ENCODE measurements around the gene DCLK3. TPM values are rescaled to one million over a fixed set of nuclear protein-coding genes. Genes with fewer than 3 reads are reported as not detected.
A peak's percentile ranks its signal among the peaks of the same experiment; 100 is the strongest.

The DCLK3 gene
- total RNA-seq, 4 donors from 2014 or later: 15.0 to 37.3 (median 32.0) TPM

DNA sequence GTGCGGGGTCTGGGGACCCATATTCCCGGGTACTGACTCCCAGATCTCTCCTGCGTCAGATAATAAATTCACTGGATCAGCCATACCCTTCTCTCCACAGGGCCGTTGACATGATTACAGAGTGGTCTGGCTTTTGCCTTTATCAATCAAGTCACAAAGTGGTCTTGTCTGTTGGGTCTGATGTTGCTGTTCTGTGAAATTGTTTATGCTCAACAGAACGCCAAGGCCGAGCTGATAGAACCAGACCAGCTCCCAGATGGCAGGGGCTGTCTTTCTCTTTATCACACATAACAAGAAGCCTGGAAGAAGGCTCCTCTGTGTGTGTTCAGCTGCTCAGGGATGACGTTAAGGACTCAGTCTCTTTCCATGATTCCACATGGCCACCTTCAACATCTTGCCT, 751 bp upstream of the DCLK3 start:
- H3K9me3 ChIP-seq: no peaks in the 10 kb centered on the region
- H3K36me3 ChIP-seq: no peaks in the 10 kb centered on the region
- peaks cover 0 to 44% of the 10 kb centered on the region in 2 donors for H3K27me3 ChIP-seq
- peak overlapping the region in 2 of 4 donors; percentile 66 to 75 for H3K27ac ChIP-seq
- DNase-seq (ENCODE audit: low spot score in 2 of 2): no peak
- peaks cover 0 to 8% (median 0%) of the 10 kb centered on the region in 4 donors for H3K4me1 ChIP-seq
- 82 to 83% methylated on average over 7 of the region's 7 CpGs for WGBS, 2 donors
- no peak for TF ChIP-seq POLR2A (IDR thresholded peaks at IDR 0.05)
- TF ChIP-seq CTCF (IDR thresholded peaks at IDR 0.05): no peak
- no peak for TF ChIP-seq EP300 (IDR thresholded peaks at IDR 0.05)
- H3K4me3 ChIP-seq: peak overlapping the region in 1 of 4 donors; percentile 53

- H3K36me3 ChIP-seq: no peaks in the 10 kb centered on the region
- peak overlapping the region in 3 of 4 donors; percentile 38 to 75 (median 66) for H3K27ac ChIP-seq
- WGBS, 2 donors: 34 to 38% methylated on average over 10 of the region's 10 CpGs
- peaks cover 0 to 44% of the 10 kb centered on the region in 2 donors for H3K27me3 ChIP-seq
- H3K4me1 ChIP-seq: peaks cover 0 to 8% (median 0%) of the 10 kb centered on the region in 4 donors
- no peak for TF ChIP-seq POLR2A (IDR thresholded peaks at IDR 0.05)
- TF ChIP-seq EP300 (IDR thresholded peaks at IDR 0.05): no peak
- no peak for TF ChIP-seq CTCF (IDR thresholded peaks at IDR 0.05)
- H3K4me3 ChIP-seq: peak overlapping the region in 3 of 4 donors; percentile 7 to 53 (median 26)
- DNase-seq (ENCODE audit: low spot score in 2 of 2): no peak
- H3K9me3 ChIP-seq: no peaks in the 10 kb centered on the region
Observed at GRCh38 chr3:36764704-36765038, 318 bp upstream of the DCLK3 start.

GRCh38 chr3:36762918-36763849, 1.2 kb downstream of the DCLK3 start:
- 65 to 74% methylated on average over 10 of the region's 10 CpGs for WGBS, 2 donors
- DNase-seq (ENCODE audit: low spot score in 2 of 2): no peak
- Histone ChIP-seq H3K27me3 (peaks cover 0 to 44% of the 10 kb centered on the region in 2 donors), H3K27ac (peak overlapping the region in 3 of 4 donors; percentile 12 to 75 (median 60)), H3K36me3 (no peaks in the 10 kb centered on the region), H3K9me3 (no peaks in the 10 kb centered on the region), H3K4me1 (peaks cover 0 to 8% (median 0%) of the 10 kb centered on the region in 4 donors), H3K4me3 (peak overlapping the region; percentile 1 to 53 (median 16))
- no peak for TF ChIP-seq POLR2A (IDR thresholded peaks at IDR 0.05)
- no peak for TF ChIP-seq EP300 (IDR thresholded peaks at IDR 0.05)
- no peak for TF ChIP-seq CTCF (IDR thresholded peaks at IDR 0.05)

- Histone ChIP-seq H3K4me3 (peak overlapping the region in 2 of 4 donors; percentile 7 to 53), H3K9me3 (no peaks in the 10 kb centered on the region), H3K27ac (peak overlapping the region in 1 of 4 donors; percentile 75), H3K36me3 (no peaks in the 10 kb centered on the region), H3K4me1 (peaks cover 0 to 8% (median 0%) of the 10 kb centered on the region in 4 donors), H3K27me3 (peaks cover 0 to 44% of the 10 kb centered on the region in 2 donors)
- DNase-seq (ENCODE audit: low spot score in 2 of 2): no peak
- TF ChIP-seq CTCF (IDR thresholded peaks at IDR 0.05) (no peak), EP300 (IDR thresholded peaks at IDR 0.05) (no peak), POLR2A (IDR thresholded peaks at IDR 0.05) (no peak)
- 73 to 84% methylated on average over 3 of the region's 3 CpGs for WGBS, 2 donors
Observed at GRCh38 chr3:36761779-36762178, 2.6 kb downstream of the DCLK3 start.

- Histone ChIP-seq H3K36me3 (no peaks in the 10 kb centered on the region), H3K9me3 (no peaks in the 10 kb centered on the region), H3K4me1 (no peaks in the 10 kb centered on the region), H3K4me3 (no peak overlapping the region), H3K27ac (no peak overlapping the region), H3K27me3 (peaks cover 0 to 6% of the 10 kb centered on the region in 2 donors)
- no peak for TF ChIP-seq EP300 (IDR thresholded peaks at IDR 0.05)
- TF ChIP-seq CTCF (IDR thresholded peaks at IDR 0.05): no peak
- no peak for TF ChIP-seq POLR2A (IDR thresholded peaks at IDR 0.05)
- WGBS, 2 donors: 83 to 93% methylated on average over 1 of the region's 1 CpG
- DNase-seq (ENCODE audit: low spot score in 2 of 2): no peak
Observed at GRCh38 chr3:36756269-36756668, 8.1 kb downstream of the DCLK3 start.

Measured in tibial nerve (tissue), 4 donors.